Testis (tissue), 2 donors: Measurements from ENCODE around the gene PRAMEF13.
"Not testable (repeated sequence)": the region's sequence is repeated elsewhere in the genome, so short reads cannot be mapped to it uniquely, and the experiment has no call there.

ENCODE experiments used
- POLR2A ChIP-seq: fragments of 450-650 bp; IDR thresholded peaks from one replicate; pipeline ENCODE4 v1.6.1; 2017; ENCODE audit warnings: antibody characterized with exemption, mild to moderate bottlenecking, moderate library complexity
- TF ChIP-seq, protein P1 (sequence below), 3 experiments: fragments of 450-650 bp in 2 of 3; fragments of 200-600 bp in 1 of 3; sonication (generic) in 1 of 3; IDR thresholded peaks; one replicate each; pipeline ENCODE4 v1.5.1; 2016 to 2019; ENCODE audit warnings: antibody characterized with exemption in 3 of 3, mild to moderate bottlenecking in 2 of 3, moderate library complexity in 1 of 3

DNA sequence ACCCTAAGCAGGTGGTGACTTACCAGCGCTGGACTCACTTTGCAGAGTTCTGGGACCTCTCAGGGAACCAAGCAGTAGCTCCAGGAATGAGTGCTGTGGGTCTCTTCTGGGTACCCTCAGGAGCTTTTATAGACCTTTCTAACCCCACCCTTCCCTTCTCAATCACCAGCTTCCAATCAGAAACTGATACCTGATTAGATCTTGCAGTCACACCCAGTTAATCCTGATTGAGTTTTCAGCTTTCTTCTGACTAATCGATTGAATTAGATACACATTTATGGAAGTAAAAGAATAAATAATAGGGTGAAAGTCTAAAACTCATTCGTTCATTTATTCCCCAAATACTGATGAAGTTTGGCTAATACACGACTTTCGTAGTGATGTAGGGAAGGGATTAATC, at the start of gene PRAMEF13:
- TF ChIP-seq, protein P1, sequence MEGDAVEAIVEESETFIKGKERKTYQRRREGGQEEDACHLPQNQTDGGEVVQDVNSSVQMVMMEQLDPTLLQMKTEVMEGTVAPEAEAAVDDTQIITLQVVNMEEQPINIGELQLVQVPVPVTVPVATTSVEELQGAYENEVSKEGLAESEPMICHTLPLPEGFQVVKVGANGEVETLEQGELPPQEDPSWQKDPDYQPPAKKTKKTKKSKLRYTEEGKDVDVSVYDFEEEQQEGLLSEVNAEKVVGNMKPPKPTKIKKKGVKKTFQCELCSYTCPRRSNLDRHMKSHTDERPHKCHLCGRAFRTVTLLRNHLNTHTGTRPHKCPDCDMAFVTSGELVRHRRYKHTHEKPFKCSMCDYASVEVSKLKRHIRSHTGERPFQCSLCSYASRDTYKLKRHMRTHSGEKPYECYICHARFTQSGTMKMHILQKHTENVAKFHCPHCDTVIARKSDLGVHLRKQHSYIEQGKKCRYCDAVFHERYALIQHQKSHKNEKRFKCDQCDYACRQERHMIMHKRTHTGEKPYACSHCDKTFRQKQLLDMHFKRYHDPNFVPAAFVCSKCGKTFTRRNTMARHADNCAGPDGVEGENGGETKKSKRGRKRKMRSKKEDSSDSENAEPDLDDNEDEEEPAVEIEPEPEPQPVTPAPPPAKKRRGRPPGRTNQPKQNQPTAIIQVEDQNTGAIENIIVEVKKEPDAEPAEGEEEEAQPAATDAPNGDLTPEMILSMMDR (IDR thresholded peaks at IDR 0.05): not testable (repeated sequence)
- not testable (repeated sequence) for TF ChIP-seq POLR2A
